Thyroid gland (tissue), 4 donors: ENCODE results near the gene HS3ST2.

Experiments
- POLR2A ChIP-seq, 2 donors: fragments of 450-650 bp; IDR thresholded peaks; one replicate each; pipeline ENCODE4 v1.6.1; 2017; ENCODE audit warnings: antibody characterized with exemption in 2 of 2, mild to moderate bottlenecking in 2 of 2, moderate library complexity in 1 of 2
- TF ChIP-seq, protein P1 (sequence below), 6 experiments: fragments of 200-600 bp in 3 of 6; fragments of 450-650 bp in 3 of 6; sonication (generic) in 3 of 6; IDR thresholded peaks; one replicate each; pipeline ENCODE4 v1.5.1; 2016 to 2019; ENCODE audit warnings: antibody characterized with exemption in 6 of 6, mild to moderate bottlenecking in 2 of 6, inconsistent platforms in 1 of 6, moderate library complexity in 1 of 6

GRCh38 chr16:22849517-22849916, 35.6 kb downstream of the HS3ST2 start:
- TF ChIP-seq, protein P1, sequence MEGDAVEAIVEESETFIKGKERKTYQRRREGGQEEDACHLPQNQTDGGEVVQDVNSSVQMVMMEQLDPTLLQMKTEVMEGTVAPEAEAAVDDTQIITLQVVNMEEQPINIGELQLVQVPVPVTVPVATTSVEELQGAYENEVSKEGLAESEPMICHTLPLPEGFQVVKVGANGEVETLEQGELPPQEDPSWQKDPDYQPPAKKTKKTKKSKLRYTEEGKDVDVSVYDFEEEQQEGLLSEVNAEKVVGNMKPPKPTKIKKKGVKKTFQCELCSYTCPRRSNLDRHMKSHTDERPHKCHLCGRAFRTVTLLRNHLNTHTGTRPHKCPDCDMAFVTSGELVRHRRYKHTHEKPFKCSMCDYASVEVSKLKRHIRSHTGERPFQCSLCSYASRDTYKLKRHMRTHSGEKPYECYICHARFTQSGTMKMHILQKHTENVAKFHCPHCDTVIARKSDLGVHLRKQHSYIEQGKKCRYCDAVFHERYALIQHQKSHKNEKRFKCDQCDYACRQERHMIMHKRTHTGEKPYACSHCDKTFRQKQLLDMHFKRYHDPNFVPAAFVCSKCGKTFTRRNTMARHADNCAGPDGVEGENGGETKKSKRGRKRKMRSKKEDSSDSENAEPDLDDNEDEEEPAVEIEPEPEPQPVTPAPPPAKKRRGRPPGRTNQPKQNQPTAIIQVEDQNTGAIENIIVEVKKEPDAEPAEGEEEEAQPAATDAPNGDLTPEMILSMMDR (IDR thresholded peaks at IDR 0.05) = no peak
- TF ChIP-seq POLR2A (IDR thresholded peaks at IDR 0.05) = no peak
